Measurements from ENCODE around the gene JTB.

DNA sequence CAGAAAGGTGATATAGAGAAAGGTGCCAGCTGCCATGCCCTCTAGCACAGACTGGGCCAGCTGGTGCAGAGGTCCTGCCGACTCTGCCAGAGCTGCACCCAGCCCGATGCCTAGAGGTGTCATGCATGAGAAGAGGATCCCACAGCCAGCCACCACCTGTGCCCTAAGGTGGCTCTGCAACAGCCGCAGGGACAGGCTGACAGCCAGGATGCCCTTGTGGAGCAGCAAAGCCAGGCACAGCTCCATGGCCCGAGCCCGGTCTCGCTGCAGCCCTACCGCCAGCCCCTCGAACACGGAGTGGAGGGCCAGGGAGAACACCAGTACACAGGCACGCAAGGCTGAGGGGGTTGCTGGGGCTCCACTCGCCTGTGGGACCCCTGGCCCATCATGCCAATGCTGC is 17.3 kb downstream of the JTB start:
- TF ChIP-seq POLR2A (IDR thresholded peaks at IDR 0.05) (no peak), CTCF (IDR thresholded peaks at IDR 0.05) (no peak)

All from lower leg skin (tissue), 3 donors.